NCI-H82 treated with DMSO at 0.1 percent for 48 hours (cell line): ENCODE measurements around the gene MAB21L4.

Source experiments
- DNase-seq: peaks from one replicate; lab custom pipeline; 2025; ENCODE audit not compliant: unreplicated experiment; lab: John Stamatoyannopoulos, UW

The MAB21L4 gene

GRCh38 chr2:240895656-240896388 lies at the start of gene MAB21L4:
MAB21L4 (minus strand) TSS chr2:240896156; CDS start chr2:240895997, 159 bp downstream.
- no peak for DNase-seq

- no peak for DNase-seq
Measured at GRCh38 chr2:240936106-240936505, 40.1 kb upstream of the MAB21L4 start.

GRCh38 chr2:240935103-240935876 lies 39.3 kb upstream of the MAB21L4 start:
- DNase-seq: no peak

DNA sequence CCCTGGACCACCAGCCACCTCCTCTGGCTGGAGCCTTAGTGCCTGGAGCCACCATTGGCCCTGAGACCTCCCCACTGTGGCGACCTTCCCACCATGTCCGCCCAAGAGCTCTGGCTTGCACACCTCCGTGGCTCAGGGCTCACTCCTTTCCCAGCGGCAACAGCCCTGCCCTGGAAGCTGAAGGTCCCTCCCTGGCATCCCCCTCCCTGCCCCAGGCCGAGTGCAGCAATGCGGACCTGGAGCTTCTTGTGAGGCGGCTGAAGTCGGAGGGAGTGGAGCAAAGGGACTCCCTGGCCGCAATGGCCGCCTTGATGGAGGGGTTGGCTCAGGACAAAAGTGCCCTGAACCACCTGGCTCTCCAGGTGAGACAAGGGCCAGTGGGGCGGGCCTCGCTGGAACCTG lies 38.7 kb upstream of the MAB21L4 start:
- no peak for DNase-seq

GRCh38 chr2:240933966-240934700 lies 38.2 kb upstream of the MAB21L4 start:
- no peak for DNase-seq

GRCh38 chr2:240933048-240933965 lies 37.4 kb upstream of the MAB21L4 start:
- DNase-seq: no peak

- DNase-seq: no peak
Measured at GRCh38 chr2:240932724-240933047, 36.7 kb upstream of the MAB21L4 start.

- DNase-seq: no peak
Measured at GRCh38 chr2:240932001-240932723, 36.2 kb upstream of the MAB21L4 start.

GRCh38 chr2:240931319-240931949 lies 35.5 kb upstream of the MAB21L4 start:
- DNase-seq: no peak

DNA sequence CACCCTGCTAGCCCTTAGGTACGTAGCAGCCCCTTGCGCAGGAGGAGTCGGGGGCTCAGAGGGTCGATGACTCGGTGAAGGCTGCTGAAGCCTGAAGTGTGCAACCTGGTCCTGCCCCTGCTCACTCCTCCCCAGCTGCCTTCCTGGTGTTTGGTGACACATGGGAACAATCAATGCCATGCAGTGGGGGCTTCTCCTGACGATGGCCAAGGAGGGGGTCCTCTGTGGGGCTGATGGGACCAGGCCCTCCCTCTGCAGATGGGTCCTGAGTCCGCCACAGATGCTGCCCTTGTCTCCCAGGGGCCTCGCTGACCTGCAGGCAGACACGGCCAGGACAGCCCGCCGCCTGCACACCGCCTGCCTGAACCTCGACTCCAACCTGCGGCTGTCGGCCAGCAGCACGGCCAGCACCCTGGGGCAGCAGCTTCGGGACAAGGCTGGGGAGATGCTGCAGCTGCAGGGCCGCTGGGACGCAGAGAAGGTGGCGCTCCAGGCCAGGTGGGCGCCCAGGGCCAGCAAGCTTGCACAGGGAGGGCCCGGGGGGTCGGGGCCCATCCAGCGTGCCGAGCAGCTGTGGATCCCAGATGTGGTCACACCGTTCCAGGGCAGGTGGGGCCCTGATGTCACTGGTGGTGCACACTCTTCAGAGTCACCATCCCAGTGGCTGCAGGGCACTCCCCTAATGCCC lies 34.8 kb upstream of the MAB21L4 start:
- DNase-seq: no peak

GRCh38 chr2:240930096-240930630 lies 34.2 kb upstream of the MAB21L4 start:
- DNase-seq: no peak

- no peak for DNase-seq
Measured at GRCh38 chr2:240929364-240930095, 33.6 kb upstream of the MAB21L4 start.

DNA sequence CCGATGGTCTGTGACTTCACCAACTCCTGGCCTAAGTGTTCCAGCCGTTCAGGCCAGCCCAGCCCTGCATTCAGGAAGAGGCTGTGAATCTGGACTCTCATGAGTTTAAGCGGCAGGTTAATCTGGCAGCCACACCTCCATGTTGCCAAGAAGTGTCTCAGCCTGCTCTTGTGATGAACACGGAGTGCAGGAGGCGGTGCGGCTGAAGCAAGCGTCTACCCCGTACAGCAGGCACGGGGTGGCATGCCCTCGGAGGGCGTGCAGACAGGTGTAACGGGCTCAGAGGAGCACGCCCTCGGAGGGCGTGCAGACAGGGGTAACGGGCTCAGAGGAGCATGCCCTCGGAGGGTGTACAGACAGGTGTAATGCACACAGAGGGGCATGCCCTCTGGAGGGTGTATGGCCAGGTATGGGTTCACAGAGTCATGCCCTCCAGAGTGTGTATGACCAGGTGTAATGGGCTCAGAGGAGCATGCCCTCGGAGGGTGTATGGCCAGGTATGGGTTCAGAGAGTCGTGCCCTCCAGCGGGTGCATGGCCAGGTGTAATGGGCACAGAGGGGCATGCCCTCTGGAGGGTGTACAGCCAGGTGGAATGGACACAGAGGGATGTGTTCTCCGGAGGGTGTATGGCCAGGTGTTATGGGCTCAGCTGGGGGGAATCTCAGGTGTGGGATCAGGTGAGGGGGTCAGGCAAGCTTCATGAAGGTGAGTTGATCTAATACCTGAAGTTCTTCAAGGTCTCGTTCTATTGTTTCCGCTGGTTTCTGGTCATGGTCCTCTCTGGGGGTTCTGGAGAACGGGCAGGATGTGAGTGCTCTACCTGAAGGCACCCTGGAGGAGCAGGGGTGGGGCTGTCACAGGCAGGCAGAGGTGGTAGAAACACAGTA lies 32.8 kb upstream of the MAB21L4 start:
- DNase-seq: no peak

DNA sequence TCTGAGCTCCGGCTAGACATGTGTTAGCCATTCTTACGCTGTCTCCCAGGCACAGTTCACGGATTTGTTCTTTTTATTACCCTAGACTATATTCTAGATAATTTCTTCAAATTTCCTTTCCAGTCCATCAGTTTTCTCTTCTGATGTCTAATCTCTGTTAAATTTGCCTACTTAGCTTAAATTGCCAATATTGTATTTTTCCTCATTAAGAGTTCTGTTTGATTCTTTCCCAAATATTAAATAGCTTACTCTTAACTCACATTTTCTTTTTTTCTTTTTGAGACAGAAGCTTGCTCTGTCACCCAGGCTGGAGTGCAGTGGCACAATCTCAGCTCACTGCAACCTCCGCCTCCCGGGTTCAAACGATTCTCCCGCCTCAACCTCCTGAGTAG lies 31.4 kb upstream of the MAB21L4 start:
- no peak for DNase-seq

DNA sequence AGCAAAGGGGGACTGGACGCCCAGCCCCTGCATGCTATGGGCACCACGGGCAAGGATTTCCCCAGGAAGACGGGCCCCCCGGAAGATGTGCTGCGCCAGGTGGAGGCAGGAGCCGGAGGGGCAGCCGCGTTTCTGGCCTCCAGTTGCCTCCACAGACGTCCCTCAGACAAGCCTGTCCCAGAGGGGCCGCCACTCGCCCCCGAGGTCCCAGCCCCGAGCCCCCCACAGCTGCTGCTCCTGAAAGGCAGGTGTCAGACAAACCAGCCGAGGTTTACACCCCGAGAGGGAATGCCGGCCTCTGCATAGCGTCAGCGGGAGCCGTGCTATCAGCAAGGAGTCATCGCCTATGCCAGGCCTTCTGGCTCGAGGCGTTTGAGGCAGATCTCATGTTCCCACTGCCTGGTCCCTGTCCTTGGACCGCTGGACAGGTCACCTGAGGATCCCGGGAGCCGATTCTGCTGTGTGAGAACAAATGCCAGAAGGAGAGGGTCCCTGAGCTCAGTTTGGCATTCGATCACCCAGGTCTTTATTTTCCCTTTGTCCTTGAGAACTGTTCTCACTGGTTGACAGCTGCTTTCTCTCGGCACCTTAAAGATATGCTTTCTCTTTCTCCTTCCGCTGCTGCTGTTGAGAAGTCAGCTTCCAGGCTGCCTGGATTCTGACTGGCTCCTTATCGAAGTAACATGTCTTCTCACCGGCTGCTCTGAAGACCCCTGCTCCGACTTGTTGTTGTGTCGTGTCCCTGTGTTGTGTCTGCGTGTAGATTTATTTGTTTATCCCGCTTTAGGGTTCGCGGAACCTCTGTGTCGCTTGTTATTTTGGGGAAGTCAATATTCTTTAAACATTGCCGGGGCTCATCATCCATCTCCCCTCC lies 30.8 kb upstream of the MAB21L4 start:
- no peak for DNase-seq
